Loucy (cell line): Measurements from ENCODE around the gene SAE1.
A peak's percentile ranks its signal among the peaks of the same experiment; 100 is the strongest.

Experiments used
- H2AFZ ChIP-seq: fragments of 200-600 bp; sonication (generic); 2 replicates; pipeline ENCODE4 v1.6.0; 2016; ENCODE audit warnings: antibody characterized with exemption, mild to moderate bottlenecking, low read length, moderate library complexity
- H3F3A ChIP-seq: fragments of 200-600 bp; 2 replicates; pipeline ENCODE4 v1.6.0; 2016; ENCODE audit warnings: antibody characterized with exemption, low read depth, mild to moderate bottlenecking
- H3K27me3 ChIP-seq: fragments of 200-600 bp; sonication (generic); 2 replicates; pipeline ENCODE4 v1.6.1; 2014; ENCODE audit warnings: low read length, mild to moderate bottlenecking; ENCODE audit not compliant: insufficient read depth, poor library complexity, severe bottlenecking
- H3K36me3 ChIP-seq: fragments of 200-600 bp; sonication (generic); 2 replicates; pipeline ENCODE4 v1.6.1; 2016; ENCODE audit warnings: low read length; ENCODE audit not compliant: insufficient read depth
- H3K4me1 ChIP-seq: fragments of 200-600 bp; sonication (generic); 2 replicates; pipeline ENCODE4 v1.5.1; 2014; ENCODE audit warnings: low read length, mild to moderate bottlenecking; ENCODE audit not compliant: insufficient read depth, poor library complexity, severe bottlenecking
- H3K4me2 ChIP-seq: fragments of 200-600 bp; sonication (generic); 2 replicates; pipeline ENCODE4 v1.6.0; 2014; ENCODE audit warnings: antibody characterized with exemption, low read length, low read depth, mild to moderate bottlenecking; ENCODE audit not compliant: poor library complexity, severe bottlenecking
- H3K4me3 ChIP-seq: fragments of 200-600 bp; sonication (generic); 2 replicates; pipeline ENCODE4 v1.5.1; 2014; ENCODE audit warnings: low read length, mild to moderate bottlenecking, mixed read lengths; ENCODE audit not compliant: poor library complexity, severe bottlenecking
- H3K79me2 ChIP-seq: fragments of 200-600 bp; sonication (generic); 2 replicates; pipeline ENCODE4 v1.6.1; 2014; ENCODE audit warnings: low read length; ENCODE audit not compliant: insufficient read depth
- H3K9ac ChIP-seq: fragments of 200-600 bp; sonication (generic); 2 replicates; pipeline ENCODE4 v1.6.0; 2014; ENCODE audit warnings: mild to moderate bottlenecking, low read depth, low read length, moderate library complexity; ENCODE audit not compliant: poor library complexity, severe bottlenecking
- H3K9me2 ChIP-seq: fragments of 200-600 bp; sonication (generic); replicated peaks from 2 replicates; pipeline ENCODE4 v1.6.1; 2016; ENCODE audit warnings: low read depth, low read length, mixed read lengths
- H3K9me3 ChIP-seq: fragments of 200-600 bp; sonication (generic); 2 replicates; pipeline ENCODE4 v1.6.1; 2014; ENCODE audit warnings: mild to moderate bottlenecking, antibody characterized with exemption, low read length, low read depth; ENCODE audit not compliant: insufficient read depth
- H4K20me1 ChIP-seq: fragments of 200-600 bp; sonication (generic); 2 replicates; pipeline ENCODE4 v1.6.0; 2014; ENCODE audit warnings: antibody characterized with exemption, low read length, mild to moderate bottlenecking; ENCODE audit not compliant: insufficient read depth, poor library complexity, severe bottlenecking
- CTCF ChIP-seq: fragments of 200-600 bp; sonication (generic); conservative IDR thresholded peaks from 2 replicates; pipeline ENCODE4 v1.5.1; 2014; ENCODE audit warnings: mild to moderate bottlenecking, antibody characterized with exemption, low read length
- EZH2phosphoT487 ChIP-seq: fragments of 200-600 bp; IDR thresholded peaks from 2 replicates; pipeline ENCODE4 v1.6.1; 2018; ENCODE audit warnings: antibody characterized with exemption, mild to moderate bottlenecking, moderate library complexity, borderline replicate concordance

SAE1 gene

GRCh38 chr19:47145639-47146486 is 15.2 kb downstream of the SAE1 start:
- peaks cover 72% of the 10 kb centered on the region for H4K20me1 ChIP-seq
- H3K9ac ChIP-seq: no peak overlapping the region
- no peaks in the 10 kb centered on the region for H3K9me2 ChIP-seq
- H3K36me3 ChIP-seq: peaks cover 82% of the 10 kb centered on the region
- H3K27me3 ChIP-seq: no peaks in the 10 kb centered on the region
- H3K4me1 ChIP-seq: no peaks in the 10 kb centered on the region
- no peak for TF ChIP-seq CTCF
- TF ChIP-seq EZH2phosphoT487: no peak
- H3K79me2 ChIP-seq: peaks cover 87% of the 10 kb centered on the region
- H3F3A ChIP-seq: peaks cover 6% of the 10 kb centered on the region; the same call in 1 of the 2 replicates
- no peak overlapping the region for H3K4me3 ChIP-seq
- H2AFZ ChIP-seq: no peak overlapping the region
- no peaks in the 10 kb centered on the region for H3K9me3 ChIP-seq
- H3K4me2 ChIP-seq: peak overlapping the region; percentile 3

- Histone ChIP-seq H3K27me3 (no peaks in the 10 kb centered on the region), H3K9ac (no peak overlapping the region), H3K9me3 (no peaks in the 10 kb centered on the region), H3F3A (peaks cover 6% of the 10 kb centered on the region; the same call in 1 of the 2 replicates), H3K36me3 (peaks cover 86% of the 10 kb centered on the region), H3K9me2 (no peaks in the 10 kb centered on the region), H4K20me1 (peaks cover 64% of the 10 kb centered on the region), H3K4me2 (peak overlapping the region; percentile 3), H3K79me2 (peaks cover 86% of the 10 kb centered on the region), H3K4me1 (no peaks in the 10 kb centered on the region), H2AFZ (no peak overlapping the region), H3K4me3 (no peak overlapping the region)
- TF ChIP-seq CTCF: no peak
- no peak for TF ChIP-seq EZH2phosphoT487
Observed at GRCh38 chr19:47146920-47147319, 16.3 kb downstream of the SAE1 start.

- Histone ChIP-seq H3K4me1 (peaks cover 8% of the 10 kb centered on the region), H3K9ac (no peak overlapping the region), H3K36me3 (peaks cover 83% of the 10 kb centered on the region), H3K79me2 (peaks cover 66% of the 10 kb centered on the region), H3K9me3 (no peaks in the 10 kb centered on the region), H2AFZ (no peak overlapping the region), H3F3A (peaks cover 6% of the 10 kb centered on the region), H3K4me3 (no peak overlapping the region), H3K9me2 (no peaks in the 10 kb centered on the region), H4K20me1 (peaks cover 57% of the 10 kb centered on the region), H3K27me3 (no peaks in the 10 kb centered on the region), H3K4me2 (no peak overlapping the region)
- no peak for TF ChIP-seq EZH2phosphoT487
- TF ChIP-seq CTCF: no peak
Observed at GRCh38 chr19:47151627-47152026, 21.0 kb downstream of the SAE1 start.
